ENCODE measurements around the gene TENM3.

TENM3 gene

DNA sequence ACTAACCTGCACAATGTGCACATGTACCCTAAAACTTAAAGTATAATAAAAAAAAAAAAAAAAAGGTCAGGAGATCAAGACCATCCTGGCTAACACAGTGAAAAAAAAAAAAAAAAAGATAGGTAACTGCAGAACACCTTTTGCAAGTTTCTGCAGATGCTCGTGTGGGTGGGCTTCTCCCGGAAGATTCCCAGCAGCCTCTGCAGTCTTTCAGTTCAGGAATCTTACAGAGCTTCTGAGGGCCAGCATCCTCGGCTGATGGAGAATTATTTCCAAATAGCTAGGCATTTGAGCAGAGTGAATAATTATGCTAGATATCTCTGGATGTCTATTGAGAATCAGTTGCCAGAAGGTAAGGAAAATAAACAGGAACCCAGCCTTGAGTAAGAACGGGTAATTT lies 373.3 kb downstream of the TENM3 start:
- TF ChIP-seq MYC (IDR thresholded peaks at IDR 0.05; ENCODE audit: low read depth, low read length) (no peak), POLR2A (IDR thresholded peaks at IDR 0.05; ENCODE audit: extremely low read depth, insufficient read length) (no peak)
- TF ChIP-seq, protein P1, sequence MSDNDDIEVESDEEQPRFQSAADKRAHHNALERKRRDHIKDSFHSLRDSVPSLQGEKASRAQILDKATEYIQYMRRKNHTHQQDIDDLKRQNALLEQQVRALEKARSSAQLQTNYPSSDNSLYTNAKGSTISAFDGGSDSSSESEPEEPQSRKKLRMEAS (IDR thresholded peaks at IDR 0.05; ENCODE audit: low read depth, low read length) = no peak
- TF ChIP-seq, protein P2, sequence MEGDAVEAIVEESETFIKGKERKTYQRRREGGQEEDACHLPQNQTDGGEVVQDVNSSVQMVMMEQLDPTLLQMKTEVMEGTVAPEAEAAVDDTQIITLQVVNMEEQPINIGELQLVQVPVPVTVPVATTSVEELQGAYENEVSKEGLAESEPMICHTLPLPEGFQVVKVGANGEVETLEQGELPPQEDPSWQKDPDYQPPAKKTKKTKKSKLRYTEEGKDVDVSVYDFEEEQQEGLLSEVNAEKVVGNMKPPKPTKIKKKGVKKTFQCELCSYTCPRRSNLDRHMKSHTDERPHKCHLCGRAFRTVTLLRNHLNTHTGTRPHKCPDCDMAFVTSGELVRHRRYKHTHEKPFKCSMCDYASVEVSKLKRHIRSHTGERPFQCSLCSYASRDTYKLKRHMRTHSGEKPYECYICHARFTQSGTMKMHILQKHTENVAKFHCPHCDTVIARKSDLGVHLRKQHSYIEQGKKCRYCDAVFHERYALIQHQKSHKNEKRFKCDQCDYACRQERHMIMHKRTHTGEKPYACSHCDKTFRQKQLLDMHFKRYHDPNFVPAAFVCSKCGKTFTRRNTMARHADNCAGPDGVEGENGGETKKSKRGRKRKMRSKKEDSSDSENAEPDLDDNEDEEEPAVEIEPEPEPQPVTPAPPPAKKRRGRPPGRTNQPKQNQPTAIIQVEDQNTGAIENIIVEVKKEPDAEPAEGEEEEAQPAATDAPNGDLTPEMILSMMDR (IDR thresholded peaks at IDR 0.05; ENCODE audit: low read depth, low read length) = no peak
- no peak overlapping the region for H3K4me3 ChIP-seq (ENCODE audit: low read depth, low read length)
- DNase-seq (ENCODE audit: low read depth) = no peak

DNA sequence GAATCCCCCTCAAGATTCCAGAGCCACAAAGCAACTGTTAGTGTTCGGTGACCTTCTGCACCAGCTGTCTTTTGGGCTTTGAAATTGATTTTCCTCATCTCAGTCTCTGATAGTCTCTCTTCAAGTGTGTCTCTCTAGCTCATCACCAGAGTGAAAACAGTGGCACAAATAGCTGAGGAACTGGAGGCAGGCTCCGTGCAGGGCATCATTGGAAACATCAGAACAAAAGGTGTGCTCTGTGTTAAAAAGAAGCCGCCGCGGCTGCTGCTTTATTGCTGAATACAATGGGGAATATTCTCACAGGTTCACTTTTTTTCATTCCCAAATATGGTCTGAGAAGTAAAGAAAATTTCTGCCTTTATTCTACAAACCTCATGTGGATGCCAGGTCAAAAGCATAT lies 376.5 kb downstream of the TENM3 start:
- no peak overlapping the region for H3K4me3 ChIP-seq (ENCODE audit: low read depth, low read length)
- TF ChIP-seq, protein P1 (IDR thresholded peaks at IDR 0.05; ENCODE audit: low read depth, low read length) = no peak
- no peak for TF ChIP-seq POLR2A (IDR thresholded peaks at IDR 0.05; ENCODE audit: extremely low read depth, insufficient read length)
- TF ChIP-seq, protein P2 (IDR thresholded peaks at IDR 0.05; ENCODE audit: low read depth, low read length) = no peak
- no peak for TF ChIP-seq MYC (IDR thresholded peaks at IDR 0.05; ENCODE audit: low read depth, low read length)
- no peak for DNase-seq (ENCODE audit: low read depth)

DNA sequence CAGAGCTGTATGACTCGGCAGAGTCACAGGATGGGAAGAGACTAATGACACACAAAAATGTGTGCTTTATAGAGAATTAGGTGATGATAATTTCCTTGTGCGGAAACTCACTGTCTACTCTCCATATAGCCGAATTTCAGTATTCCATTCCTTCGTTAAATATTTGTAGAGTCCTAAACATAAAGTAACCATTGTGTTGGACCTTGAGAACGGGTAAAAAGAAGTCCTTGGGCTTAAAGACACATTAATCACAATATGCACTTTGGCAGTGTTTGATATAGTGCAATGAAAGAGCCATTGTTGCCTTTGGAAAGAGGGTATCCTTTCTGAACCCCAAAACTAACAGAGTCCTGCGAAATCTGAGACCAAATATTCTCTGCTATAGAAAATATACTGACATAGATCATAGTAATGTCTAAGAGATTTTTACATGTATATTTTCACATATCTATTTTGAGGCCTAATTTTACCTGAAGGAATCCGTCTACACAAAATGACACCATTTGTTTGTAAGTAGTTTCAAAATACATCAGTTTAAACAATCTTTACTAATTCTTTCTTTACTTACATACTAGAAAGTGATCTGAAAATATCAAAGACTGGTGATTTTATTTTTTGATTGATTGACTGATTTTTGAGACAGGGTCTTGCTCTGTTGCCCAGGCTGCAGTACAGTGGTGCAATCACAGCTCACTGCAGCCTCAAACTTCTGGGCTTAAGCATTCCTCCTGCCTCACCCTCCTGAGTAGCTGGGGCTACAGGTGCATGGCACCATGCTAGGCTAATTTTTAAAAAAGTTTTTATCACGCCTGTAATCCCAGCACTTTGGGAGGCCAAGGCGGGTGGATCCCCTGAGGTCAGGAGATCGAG lies 377.1 kb downstream of the TENM3 start:
- DNase-seq (ENCODE audit: low read depth) = no peak
- H3K4me3 ChIP-seq (ENCODE audit: low read depth, low read length) = no peak overlapping the region
- TF ChIP-seq MYC (IDR thresholded peaks at IDR 0.05; ENCODE audit: low read depth, low read length) = no peak
- TF ChIP-seq POLR2A (IDR thresholded peaks at IDR 0.05; ENCODE audit: extremely low read depth, insufficient read length) = no peak
- TF ChIP-seq, protein P1 (IDR thresholded peaks at IDR 0.05; ENCODE audit: low read depth, low read length) = no peak
- TF ChIP-seq, protein P2 (IDR thresholded peaks at IDR 0.05; ENCODE audit: low read depth, low read length) = no peak

DNA sequence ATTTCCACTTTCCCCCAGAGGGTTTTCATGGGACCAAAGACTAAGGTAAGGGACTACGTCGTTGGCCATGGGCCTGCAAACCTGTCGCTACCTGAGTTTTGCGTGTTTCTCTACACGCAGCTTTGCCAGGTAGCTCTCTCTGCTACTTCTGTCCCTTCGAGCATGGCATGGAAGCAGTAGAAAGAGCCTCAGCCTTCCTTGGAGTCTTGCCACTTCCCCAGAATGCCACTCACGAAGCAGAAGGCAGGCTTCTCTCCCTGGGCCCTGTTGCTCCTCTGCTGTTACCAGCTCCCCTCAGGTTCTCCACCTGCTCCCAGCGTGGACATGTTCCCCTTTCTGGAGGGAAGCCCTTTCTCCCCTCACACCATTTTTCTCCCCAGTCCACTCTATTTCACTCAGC lies 381.1 kb downstream of the TENM3 start:
- TF ChIP-seq, protein P1 (IDR thresholded peaks at IDR 0.05; ENCODE audit: low read depth, low read length) = no peak
- TF ChIP-seq MYC (IDR thresholded peaks at IDR 0.05; ENCODE audit: low read depth, low read length) = no peak
- TF ChIP-seq, protein P2 (IDR thresholded peaks at IDR 0.05; ENCODE audit: low read depth, low read length) = no peak
- no peak for TF ChIP-seq POLR2A (IDR thresholded peaks at IDR 0.05; ENCODE audit: extremely low read depth, insufficient read length)
- DNase-seq (ENCODE audit: low read depth) = no peak
- H3K4me3 ChIP-seq (ENCODE audit: low read depth, low read length) = no peak overlapping the region

DNA sequence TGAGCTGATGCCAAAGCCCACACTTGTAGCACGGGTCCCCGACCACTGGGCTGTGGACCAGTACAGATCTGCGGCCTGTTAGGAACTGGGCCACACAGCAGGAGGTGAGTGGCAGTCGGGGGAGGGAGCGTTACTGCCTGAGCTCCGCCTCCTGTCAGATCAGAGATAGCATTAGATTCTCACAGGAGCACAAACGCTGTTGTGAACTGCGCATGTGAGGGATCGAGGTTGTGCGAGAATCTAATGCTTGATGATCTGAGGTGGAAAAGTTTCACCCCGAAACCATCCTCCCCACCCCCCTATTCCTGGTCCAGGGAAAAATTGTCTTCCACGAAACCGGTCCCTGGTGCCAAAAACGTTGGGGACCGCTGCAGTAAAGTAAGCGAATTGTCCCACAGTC lies 382.0 kb downstream of the TENM3 start:
- DNase-seq (ENCODE audit: low read depth) = no peak
- TF ChIP-seq, protein P1 (IDR thresholded peaks at IDR 0.05; ENCODE audit: low read depth, low read length) = no peak
- no peak for TF ChIP-seq MYC (IDR thresholded peaks at IDR 0.05; ENCODE audit: low read depth, low read length)
- H3K4me3 ChIP-seq (ENCODE audit: low read depth, low read length) = no peak overlapping the region

DNA sequence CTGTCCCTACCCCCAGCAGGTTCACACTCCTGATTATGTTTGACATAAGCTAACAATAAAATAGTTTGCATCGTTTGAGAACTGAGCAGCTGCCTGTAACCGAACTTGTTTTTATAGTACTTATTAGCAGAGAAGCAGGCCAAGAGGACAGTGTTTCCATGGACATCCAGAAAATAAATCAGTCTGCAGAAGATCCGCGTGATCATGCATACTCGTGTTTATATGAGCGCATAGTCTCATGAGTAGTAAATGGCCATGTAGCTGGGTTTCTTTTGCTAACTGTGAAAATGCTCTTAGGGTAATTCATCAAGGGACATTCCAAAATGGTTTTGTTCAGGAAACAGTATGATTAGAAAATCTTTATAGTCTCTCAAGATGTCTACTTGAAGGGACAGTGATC lies 384.8 kb downstream of the TENM3 start:
- TF ChIP-seq POLR2A (IDR thresholded peaks at IDR 0.05; ENCODE audit: extremely low read depth, insufficient read length) (no peak), MYC (IDR thresholded peaks at IDR 0.05; ENCODE audit: low read depth, low read length) (no peak)
- TF ChIP-seq, protein P2 (IDR thresholded peaks at IDR 0.05; ENCODE audit: low read depth, low read length) = no peak
- TF ChIP-seq, protein P1 (IDR thresholded peaks at IDR 0.05; ENCODE audit: low read depth, low read length) = no peak
- no peak overlapping the region for H3K4me3 ChIP-seq (ENCODE audit: low read depth, low read length)
- no peak for DNase-seq (ENCODE audit: low read depth)
